H9 (cell line): Measurements from ENCODE around the gene PLA2G4D. TPM values are rescaled to one million over a fixed set of nuclear protein-coding genes. Genes with fewer than 3 reads are reported as not detected.

Experiments used
- DNase-seq: peaks from one replicate; pipeline ENCODE4 v3.0.0-alpha.2; 2017
- H2AFZ ChIP-seq: one replicate; pipeline ENCODE4 v1.6.1; 2013; ENCODE audit warnings: mild to moderate bottlenecking, low read length, control low read depth, moderate library complexity
- H2AK5ac ChIP-seq: 2 replicates; pipeline ENCODE4 v1.6.1; 2013; ENCODE audit warnings: low read length, control low read depth, mixed read lengths; ENCODE audit not compliant: insufficient read length
- H2BK120ac ChIP-seq: one replicate; pipeline ENCODE4 v1.6.1; 2013; ENCODE audit warnings: low read depth, mild to moderate bottlenecking, low read length, control low read depth, inconsistent platforms; ENCODE audit not compliant: poor library complexity, severe bottlenecking
- H2BK12ac ChIP-seq: 2 replicates; pipeline ENCODE4 v1.6.1; 2013; ENCODE audit warnings: low read length, control low read depth, mixed read lengths, low read depth; ENCODE audit not compliant: insufficient read length
- H2BK15ac ChIP-seq: 2 replicates; pipeline ENCODE4 v1.6.1; 2013; ENCODE audit warnings: low read depth, low read length, control low read depth
- H2BK20ac ChIP-seq: one replicate; pipeline ENCODE4 v1.6.1; 2013; ENCODE audit warnings: low read depth, mild to moderate bottlenecking, low read length, control low read depth, inconsistent platforms; ENCODE audit not compliant: poor library complexity, severe bottlenecking
- H2BK5ac ChIP-seq: 2 replicates; pipeline ENCODE4 v1.6.1; 2013; ENCODE audit warnings: low read length, control low read depth, mixed read lengths; ENCODE audit not compliant: insufficient read length
- H3K14ac ChIP-seq: 2 replicates; pipeline ENCODE4 v1.6.1; 2013; ENCODE audit warnings: low read length, control low read depth; ENCODE audit not compliant: insufficient read depth
- H3K18ac ChIP-seq: 2 replicates; pipeline ENCODE4 v1.6.1; 2013; ENCODE audit warnings: low read depth, mild to moderate bottlenecking, mixed read lengths, low read length, control low read depth; ENCODE audit not compliant: insufficient read length
- H3K23ac ChIP-seq: 2 replicates; pipeline ENCODE4 v1.6.1; 2013; ENCODE audit warnings: low read length, control low read depth, mixed read lengths, low read depth; ENCODE audit not compliant: insufficient read length
- H3K23me2 ChIP-seq: 2 replicates; pipeline ENCODE4 v1.6.1; 2013; ENCODE audit warnings: low read depth, mild to moderate bottlenecking, mixed read lengths, low read length, control low read depth; ENCODE audit not compliant: insufficient read length, poor library complexity, severe bottlenecking
- H3K27ac ChIP-seq: 2 replicates; pipeline ENCODE4 v1.5.1; 2013; ENCODE audit warnings: low read length, control low read depth, mixed read lengths, low read depth; ENCODE audit not compliant: insufficient read length
- H3K27me3 ChIP-seq: 2 replicates; pipeline ENCODE4 v1.6.1; 2013; ENCODE audit warnings: low read length, control low read depth, inconsistent platforms; ENCODE audit not compliant: insufficient read depth
- H3K4ac ChIP-seq: 2 replicates; pipeline ENCODE4 v1.6.1; 2013; ENCODE audit warnings: low read depth, mild to moderate bottlenecking, control low read depth, inconsistent platforms, low read length, moderate library complexity
- H3K4me1 ChIP-seq: 2 replicates; pipeline ENCODE4 v1.6.1; 2013; ENCODE audit warnings: low read length, control low read depth, inconsistent platforms; ENCODE audit not compliant: insufficient read depth
- H3K4me2 ChIP-seq: 2 replicates; pipeline ENCODE4 v1.6.1; 2013; ENCODE audit warnings: low read length, control low read depth, mixed read lengths; ENCODE audit not compliant: insufficient read length, insufficient read depth
- H3K56ac ChIP-seq: 2 replicates; pipeline ENCODE4 v1.6.1; 2013; ENCODE audit warnings: low read depth, mild to moderate bottlenecking, mixed read lengths, low read length, control low read depth; ENCODE audit not compliant: insufficient read length
- H3K79me1 ChIP-seq: 2 replicates; pipeline ENCODE4 v1.6.1; 2013; ENCODE audit warnings: low read depth, mild to moderate bottlenecking, moderate library complexity, low read length, control low read depth, inconsistent platforms; ENCODE audit not compliant: insufficient read depth, poor library complexity, severe bottlenecking
- H3K79me2 ChIP-seq: 2 replicates; pipeline ENCODE4 v1.6.1; 2013; ENCODE audit warnings: low read length, control low read depth, inconsistent platforms; ENCODE audit not compliant: insufficient read depth
- H3K9ac ChIP-seq: 2 replicates; pipeline ENCODE4 v1.6.1; 2013; ENCODE audit warnings: low read length, control low read depth, mixed read lengths; ENCODE audit not compliant: insufficient read length; ENCODE audit errors: extremely low read depth
- H3K9me3 ChIP-seq: one replicate; pipeline ENCODE4 v1.6.1; 2013; ENCODE audit warnings: low read depth, low read length, inconsistent platforms; ENCODE audit not compliant: control insufficient read depth
- H3T11ph ChIP-seq: one replicate; pipeline ENCODE4 v1.6.1; 2013; ENCODE audit warnings: mild to moderate bottlenecking, low read length, control low read depth, inconsistent platforms
- H4K20me1 ChIP-seq: one replicate; pipeline ENCODE4 v1.6.1; 2013; ENCODE audit not compliant: control insufficient read depth, insufficient read length, insufficient read depth
- H4K5ac ChIP-seq: 2 replicates; pipeline ENCODE4 v1.6.1; 2013; ENCODE audit warnings: low read depth, mild to moderate bottlenecking, mixed read lengths, low read length, control low read depth; ENCODE audit not compliant: insufficient read length
- H4K8ac ChIP-seq: replicated peaks from 2 replicates; pipeline ENCODE4 v1.6.1; 2013; ENCODE audit warnings: low read length, control low read depth, mixed read lengths, low read depth; ENCODE audit not compliant: insufficient read length
- H4K91ac ChIP-seq: 2 replicates; pipeline ENCODE4 v1.6.1; 2013; ENCODE audit warnings: low read depth, mild to moderate bottlenecking, moderate library complexity, mixed read lengths, low read length, control low read depth; ENCODE audit not compliant: insufficient read length
- H3K27ac Mint-ChIP-seq, 3 experiments: 2 replicates in 2 of 3; 3 replicates in 1 of 3; pipeline ENCODE4 v1.8.0; 2020 to 2021; ENCODE audit warnings: mixed read lengths in 3 of 3, mild to moderate bottlenecking in 1 of 3, moderate library complexity in 1 of 3
- H3K27me3 Mint-ChIP-seq: 2 replicates; pipeline ENCODE4 v1.8.0; 2021; ENCODE audit warnings: low read depth, mild to moderate bottlenecking, moderate library complexity, mixed read lengths
- H3K36me3 Mint-ChIP-seq, 3 experiments: 2 replicates in 2 of 3; 3 replicates in 1 of 3; pipeline ENCODE4 v1.8.0; 2020 to 2021; ENCODE audit warnings: low read depth in 3 of 3, mixed read lengths in 3 of 3; ENCODE audit not compliant: insufficient read depth in 1 of 3
- H3K4me1 Mint-ChIP-seq, 2 experiments: 2 replicates each; pipeline ENCODE4 v1.8.0; 2020; ENCODE audit warnings: mixed read lengths in 2 of 2
- H3K4me3 Mint-ChIP-seq, 2 experiments: 2 replicates in 1 of 2; 3 replicates in 1 of 2; pipeline ENCODE4 v1.8.0; 2020 to 2021; ENCODE audit warnings: mild to moderate bottlenecking in 2 of 2, mixed read lengths in 2 of 2, moderate library complexity in 1 of 2
- H3K9me3 Mint-ChIP-seq, 2 experiments: 2 replicates in 1 of 2; 3 replicates in 1 of 2; pipeline ENCODE4 v1.8.0; 2020; ENCODE audit warnings: mild to moderate bottlenecking in 2 of 2, mixed read lengths in 2 of 2, moderate library complexity in 1 of 2
- WGBS: extraction: QIAGEN DNeasy Blood & Tissue Kit; methylation state at CpG from one replicate; pipeline ENCODE4 v1.1.7; 2013; ENCODE audit warnings: missing lambda C conversion rate, low lambda C conversion rate, mixed read lengths; ENCODE audit not compliant: insufficient read length; ENCODE audit errors: extremely low coverage; 5-methylcytosine and 5-hydroxymethylcytosine counted together
- total RNA-seq: library from RNA; stranded (reverse); gene quantifications from 2 replicates; pipeline ENCODE4 v1.2.1, GENCODE V29; 2021
- TF ChIP-seq, protein P1 (sequence below): fragments of 200-600 bp; sonication (generic); conservative IDR thresholded peaks from 3 replicates; pipeline ENCODE4 v1.8.0; 2021; ENCODE audit warnings: antibody characterized with exemption, mild to moderate bottlenecking

Gene PLA2G4D
- total RNA-seq, 1 experiment from 2014 or later: 0.33 TPM

DNA sequence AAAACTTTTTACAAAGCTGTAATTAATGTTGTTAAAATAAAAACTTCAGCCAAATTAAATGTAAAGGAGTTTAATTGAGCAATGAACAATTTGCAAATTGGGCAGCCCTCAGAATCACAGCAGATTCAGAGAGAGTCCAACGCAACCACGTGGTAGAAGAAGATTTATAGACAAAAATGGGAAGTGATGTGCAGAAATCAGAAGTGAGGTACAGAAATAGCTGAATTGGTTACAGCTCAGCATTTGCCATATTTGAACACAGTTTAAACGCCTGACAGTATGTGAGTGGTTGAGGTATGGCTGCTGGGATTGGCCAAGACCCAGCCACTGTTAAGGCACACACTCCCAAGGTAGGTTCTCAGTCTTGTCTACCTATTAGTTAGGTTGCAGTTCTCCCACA, 14.4 kb upstream of the PLA2G4D start:
- Mint-ChIP-seq H3K4me1 (no peaks in the 10 kb centered on the region), H3K27ac (no peak overlapping the region), H3K9me3 (no peaks in the 10 kb centered on the region), H3K27me3 (peaks cover 4% of the 10 kb centered on the region), H3K4me3 (no peak overlapping the region), H3K36me3 (no peaks in the 10 kb centered on the region)
- Histone ChIP-seq H2BK12ac (no peak overlapping the region), H3K14ac (no peak overlapping the region), H3K23me2 (no peaks in the 10 kb centered on the region), H3K79me2 (no peaks in the 10 kb centered on the region), H2BK20ac (no peak overlapping the region), H3K9me3 (no peaks in the 10 kb centered on the region), H3K9ac (no peak overlapping the region), H2BK5ac (no peak overlapping the region), H3K4me2 (no peak overlapping the region), H4K8ac (no peak overlapping the region), H4K91ac (no peak overlapping the region), H3K27me3 (no peaks in the 10 kb centered on the region; the same call in 1 of the 2 replicates), H2BK15ac (no peak overlapping the region), H3K23ac (no peak overlapping the region), H2AK5ac (no peak overlapping the region), H3K4ac (no peak overlapping the region), H4K5ac (no peak overlapping the region), H3K18ac (no peak overlapping the region), H3K56ac (no peak overlapping the region), H3K79me1 (no peaks in the 10 kb centered on the region), H3K4me1 (no peaks in the 10 kb centered on the region), H2AFZ (no peak overlapping the region), H4K20me1 (no peaks in the 10 kb centered on the region), H2BK120ac (no peak overlapping the region), H3K27ac (no peak overlapping the region), H3T11ph (no peak overlapping the region)
- no peak for DNase-seq
- WGBS: no CpG with 5 or more reads among the region's 3 CpGs
- TF ChIP-seq, protein P1, sequence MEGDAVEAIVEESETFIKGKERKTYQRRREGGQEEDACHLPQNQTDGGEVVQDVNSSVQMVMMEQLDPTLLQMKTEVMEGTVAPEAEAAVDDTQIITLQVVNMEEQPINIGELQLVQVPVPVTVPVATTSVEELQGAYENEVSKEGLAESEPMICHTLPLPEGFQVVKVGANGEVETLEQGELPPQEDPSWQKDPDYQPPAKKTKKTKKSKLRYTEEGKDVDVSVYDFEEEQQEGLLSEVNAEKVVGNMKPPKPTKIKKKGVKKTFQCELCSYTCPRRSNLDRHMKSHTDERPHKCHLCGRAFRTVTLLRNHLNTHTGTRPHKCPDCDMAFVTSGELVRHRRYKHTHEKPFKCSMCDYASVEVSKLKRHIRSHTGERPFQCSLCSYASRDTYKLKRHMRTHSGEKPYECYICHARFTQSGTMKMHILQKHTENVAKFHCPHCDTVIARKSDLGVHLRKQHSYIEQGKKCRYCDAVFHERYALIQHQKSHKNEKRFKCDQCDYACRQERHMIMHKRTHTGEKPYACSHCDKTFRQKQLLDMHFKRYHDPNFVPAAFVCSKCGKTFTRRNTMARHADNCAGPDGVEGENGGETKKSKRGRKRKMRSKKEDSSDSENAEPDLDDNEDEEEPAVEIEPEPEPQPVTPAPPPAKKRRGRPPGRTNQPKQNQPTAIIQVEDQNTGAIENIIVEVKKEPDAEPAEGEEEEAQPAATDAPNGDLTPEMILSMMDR: no peak
